Dendritic cell treated with granulocyte-macrophage colony-stimulating factor and Interleukin-4, amounts not matched to agents 40 ng/mL and 50 ng/mL, for 4 days (primary cell): ENCODE results near the gene GPC3.

Source experiments
- H3K27ac Mint-ChIP-seq: one replicate; pipeline ENCODE4 v1.8.0; 2022; ENCODE audit warnings: mild to moderate bottlenecking, mixed read lengths
- H3K27me3 Mint-ChIP-seq: one replicate; pipeline ENCODE4 v1.8.0; 2022; ENCODE audit warnings: mild to moderate bottlenecking, mixed read lengths
- H3K36me3 Mint-ChIP-seq: one replicate; pipeline ENCODE4 v1.8.0; 2022; ENCODE audit warnings: low read depth, mixed read lengths
- H3K4me1 Mint-ChIP-seq: one replicate; pipeline ENCODE4 v1.8.0; 2022; ENCODE audit warnings: low read depth, mixed read lengths
- H3K4me3 Mint-ChIP-seq: one replicate; pipeline ENCODE4 v1.8.0; 2022; ENCODE audit warnings: mild to moderate bottlenecking, moderate library complexity, mixed read lengths
- H3K9me3 Mint-ChIP-seq: one replicate; pipeline ENCODE4 v1.8.0; 2022; ENCODE audit warnings: mixed read lengths
- intact Hi-C: fragments of 100-400 bp; cut with micrococcal nuclease; formaldehyde crosslinking; loops from one replicate; pipeline ENCODE4 v1.15.0; 2022

The GPC3 gene

GRCh38 chrX:133654811-133655210 is 330.6 kb downstream of the GPC3 start:
- Mint-ChIP-seq H3K4me3 (no peak overlapping the region), H3K36me3 (no peaks in the 10 kb centered on the region), H3K9me3 (no peaks in the 10 kb centered on the region), H3K27ac (no peak overlapping the region), H3K27me3 (no peaks in the 10 kb centered on the region), H3K4me1 (no peaks in the 10 kb centered on the region)
- intact Hi-C loops, result no loop called here

- no peak overlapping the region for H3K4me3 Mint-ChIP-seq
- peaks cover 5% of the 10 kb centered on the region for H3K4me1 Mint-ChIP-seq
- intact Hi-C loops, result no loop called here
- H3K36me3 Mint-ChIP-seq, result no peaks in the 10 kb centered on the region
- no peak overlapping the region for H3K27ac Mint-ChIP-seq
- H3K9me3 Mint-ChIP-seq, result no peaks in the 10 kb centered on the region
- no peaks in the 10 kb centered on the region for H3K27me3 Mint-ChIP-seq
These were observed 332.0 kb downstream of the GPC3 start for GRCh38 chrX:133653358-133653757.

GRCh38 chrX:133652185-133652584 is 333.2 kb downstream of the GPC3 start:
- Mint-ChIP-seq H3K27me3 (no peaks in the 10 kb centered on the region), H3K4me3 (no peak overlapping the region), H3K27ac (no peak overlapping the region), H3K4me1 (peaks cover 16% of the 10 kb centered on the region), H3K36me3 (no peaks in the 10 kb centered on the region), H3K9me3 (no peaks in the 10 kb centered on the region)
- intact Hi-C loops, result no loop called here

GRCh38 chrX:133650239-133650638 is 335.2 kb downstream of the GPC3 start:
- H3K9me3 Mint-ChIP-seq, result no peaks in the 10 kb centered on the region
- no peak overlapping the region for H3K27ac Mint-ChIP-seq
- H3K27me3 Mint-ChIP-seq, result no peaks in the 10 kb centered on the region
- H3K4me1 Mint-ChIP-seq, result peaks cover 35% of the 10 kb centered on the region
- no peaks in the 10 kb centered on the region for H3K36me3 Mint-ChIP-seq
- intact Hi-C loops, result no loop called here
- H3K4me3 Mint-ChIP-seq, result no peak overlapping the region

GRCh38 chrX:133649651-133650050 is 335.7 kb downstream of the GPC3 start:
- H3K36me3 Mint-ChIP-seq, result no peaks in the 10 kb centered on the region
- H3K9me3 Mint-ChIP-seq, result no peaks in the 10 kb centered on the region
- H3K4me3 Mint-ChIP-seq, result no peak overlapping the region
- intact Hi-C loops, result loop anchor here (5.0 kb wide), 1 partner anchor 42 kb away; no protein-coding TSS in a partner anchor
- peaks cover 36% of the 10 kb centered on the region for H3K4me1 Mint-ChIP-seq
- H3K27me3 Mint-ChIP-seq, result no peaks in the 10 kb centered on the region
- no peak overlapping the region for H3K27ac Mint-ChIP-seq

- Mint-ChIP-seq H3K4me3 (no peak overlapping the region), H3K27me3 (no peaks in the 10 kb centered on the region), H3K27ac (no peak overlapping the region), H3K9me3 (no peaks in the 10 kb centered on the region), H3K36me3 (no peaks in the 10 kb centered on the region), H3K4me1 (peaks cover 36% of the 10 kb centered on the region)
- intact Hi-C loops, result loop anchor here (5.0 kb wide), 1 partner anchor 41 kb away; no protein-coding TSS in a partner anchor
These were observed 336.8 kb downstream of the GPC3 start for GRCh38 chrX:133648594-133648993.

- no peaks in the 10 kb centered on the region for H3K36me3 Mint-ChIP-seq
- H3K4me1 Mint-ChIP-seq, result peaks cover 36% of the 10 kb centered on the region
- H3K27me3 Mint-ChIP-seq, result no peaks in the 10 kb centered on the region
- no peak overlapping the region for H3K4me3 Mint-ChIP-seq
- H3K9me3 Mint-ChIP-seq, result no peaks in the 10 kb centered on the region
- no peak overlapping the region for H3K27ac Mint-ChIP-seq
- intact Hi-C loops, result loop anchor here (5.0 kb wide), 1 partner anchor 39 kb away; no protein-coding TSS in a partner anchor
These were observed 338.7 kb downstream of the GPC3 start for GRCh38 chrX:133646719-133647116.

GRCh38 chrX:133645977-133646718 is 339.2 kb downstream of the GPC3 start:
- Mint-ChIP-seq H3K27ac (no peak overlapping the region), H3K36me3 (no peaks in the 10 kb centered on the region), H3K27me3 (no peaks in the 10 kb centered on the region), H3K4me3 (no peak overlapping the region), H3K4me1 (peaks cover 36% of the 10 kb centered on the region), H3K9me3 (no peaks in the 10 kb centered on the region)
- intact Hi-C loops, result loop anchor here (5.0 kb wide), 1 partner anchor 39 kb away; no protein-coding TSS in a partner anchor

GRCh38 chrX:133645256-133645655 is 340.1 kb downstream of the GPC3 start:
- intact Hi-C loops, result loop anchor here (5.0 kb wide), 1 partner anchor 38 kb away; no protein-coding TSS in a partner anchor

GRCh38 chrX:133640161-133641015 is 345.0 kb downstream of the GPC3 start:
- peaks cover 3% of the 10 kb centered on the region for H3K4me1 Mint-ChIP-seq
- no peak overlapping the region for H3K4me3 Mint-ChIP-seq
- no peak overlapping the region for H3K27ac Mint-ChIP-seq
- H3K27me3 Mint-ChIP-seq, result no peaks in the 10 kb centered on the region
- H3K36me3 Mint-ChIP-seq, result no peaks in the 10 kb centered on the region
- intact Hi-C loops, result no loop called here
- H3K9me3 Mint-ChIP-seq, result no peaks in the 10 kb centered on the region

More at GRCh38 chrX:133645256-133645655, 340.1 kb downstream of the GPC3 start:
- H3K27ac Mint-ChIP-seq, result no peak overlapping the region
- H3K4me3 Mint-ChIP-seq, result no peak overlapping the region
- H3K27me3 Mint-ChIP-seq, result no peaks in the 10 kb centered on the region
- H3K4me1 Mint-ChIP-seq, result peaks cover 36% of the 10 kb centered on the region
- H3K9me3 Mint-ChIP-seq, result no peaks in the 10 kb centered on the region
- H3K36me3 Mint-ChIP-seq, result no peaks in the 10 kb centered on the region

- H3K27ac Mint-ChIP-seq, result no peak overlapping the region
- H3K27me3 Mint-ChIP-seq, result no peaks in the 10 kb centered on the region
- H3K36me3 Mint-ChIP-seq, result no peaks in the 10 kb centered on the region
- no peaks in the 10 kb centered on the region for H3K9me3 Mint-ChIP-seq
- intact Hi-C loops, result no loop called here
- H3K4me3 Mint-ChIP-seq, result no peak overlapping the region
- no peaks in the 10 kb centered on the region for H3K4me1 Mint-ChIP-seq
These were observed 345.7 kb downstream of the GPC3 start for GRCh38 chrX:133639726-133640125.

- Mint-ChIP-seq H3K36me3 (no peaks in the 10 kb centered on the region), H3K27me3 (no peaks in the 10 kb centered on the region), H3K4me1 (no peaks in the 10 kb centered on the region), H3K4me3 (no peak overlapping the region), H3K9me3 (no peaks in the 10 kb centered on the region), H3K27ac (no peak overlapping the region)
- intact Hi-C loops, result no loop called here
These were observed 347.1 kb downstream of the GPC3 start for GRCh38 chrX:133638285-133638684.

GRCh38 chrX:133637765-133638164 is 347.6 kb downstream of the GPC3 start:
- Mint-ChIP-seq H3K9me3 (no peaks in the 10 kb centered on the region), H3K27ac (no peak overlapping the region), H3K36me3 (no peaks in the 10 kb centered on the region), H3K27me3 (no peaks in the 10 kb centered on the region), H3K4me1 (no peaks in the 10 kb centered on the region), H3K4me3 (no peak overlapping the region)
- intact Hi-C loops, result no loop called here

- Mint-ChIP-seq H3K4me3 (no peak overlapping the region), H3K4me1 (no peaks in the 10 kb centered on the region), H3K27ac (no peak overlapping the region), H3K9me3 (no peaks in the 10 kb centered on the region), H3K27me3 (no peaks in the 10 kb centered on the region), H3K36me3 (no peaks in the 10 kb centered on the region)
- intact Hi-C loops, result no loop called here
These were observed 349.4 kb downstream of the GPC3 start for GRCh38 chrX:133636009-133636408.
